AG09319 (cell line): ENCODE results near the gene SYT12.

Experiments
- DNase-seq: peaks from one replicate; pipeline ENCODE4 v3.0.0-alpha.2; 2010; ENCODE audit warnings: low read depth; ENCODE audit errors: extremely low read depth
- CTCF ChIP-seq: IDR thresholded peaks from 2 replicates; pipeline ENCODE4 v1.5.1; 2011; ENCODE audit warnings: low read depth, mild to moderate bottlenecking, inconsistent platforms, low read length, moderate library complexity

Gene SYT12

GRCh38 chr11:67057205-67057672 lies 34.3 kb downstream of the SYT12 start:
- no peak for TF ChIP-seq CTCF

GRCh38 chr11:67058506-67058905 lies 35.6 kb downstream of the SYT12 start:
- DNase-seq: no peak
- no peak for TF ChIP-seq CTCF

More at GRCh38 chr11:67057205-67057672, 34.3 kb downstream of the SYT12 start:
- no peak for DNase-seq

GRCh38 chr11:67059671-67060070 lies 36.7 kb downstream of the SYT12 start:
- no peak for DNase-seq
- TF ChIP-seq CTCF: no peak

GRCh38 chr11:67060111-67060522 lies 37.2 kb downstream of the SYT12 start:
- no peak for TF ChIP-seq CTCF
- DNase-seq: no peak

- TF ChIP-seq CTCF: no peak
- DNase-seq: no peak
These were observed 39.8 kb downstream of the SYT12 start for GRCh38 chr11:67062526-67063373.

- no peak for TF ChIP-seq CTCF
- DNase-seq: no peak
These were observed 43.4 kb downstream of the SYT12 start for GRCh38 chr11:67066333-67066709.

GRCh38 chr11:67071420-67072284 lies 48.7 kb downstream of the SYT12 start:
- TF ChIP-seq CTCF: peak; percentile 71
- no peak for DNase-seq
